Nephron (organoid): ENCODE data around the gene UBE2H.

Source experiments
- H3K27ac Mint-ChIP-seq, 3 experiments: 2 replicates each; pipeline ENCODE4 v1.8.0; 2020; ENCODE audit warnings: mixed read lengths in 3 of 3, mild to moderate bottlenecking in 2 of 3, moderate library complexity in 1 of 3
- H3K27me3 Mint-ChIP-seq: 2 replicates; pipeline ENCODE4 v1.8.0; 2021; ENCODE audit warnings: low read depth, mild to moderate bottlenecking, moderate library complexity, mixed read lengths
- H3K36me3 Mint-ChIP-seq: 2 replicates; pipeline ENCODE4 v1.8.0; 2020; ENCODE audit warnings: low read depth, mixed read lengths
- H3K4me1 Mint-ChIP-seq: 2 replicates; pipeline ENCODE4 v1.8.0; 2020; ENCODE audit warnings: mixed read lengths
- H3K4me3 Mint-ChIP-seq, 3 experiments: 2 replicates each; pipeline ENCODE4 v1.8.0; 2020; ENCODE audit warnings: mild to moderate bottlenecking in 3 of 3, mixed read lengths in 3 of 3, moderate library complexity in 2 of 3
- H3K9me3 Mint-ChIP-seq: 2 replicates; pipeline ENCODE4 v1.8.0; 2020; ENCODE audit warnings: mixed read lengths
- TF ChIP-seq, protein P1 (sequence below), 3 experiments: fragments of 200-600 bp; sonication (generic); IDR thresholded peaks; one replicate each; pipeline ENCODE4 v1.5.0; 2021; ENCODE audit warnings: antibody characterized with exemption in 3 of 3; ENCODE audit not compliant: unreplicated experiment in 3 of 3

The UBE2H gene

DNA sequence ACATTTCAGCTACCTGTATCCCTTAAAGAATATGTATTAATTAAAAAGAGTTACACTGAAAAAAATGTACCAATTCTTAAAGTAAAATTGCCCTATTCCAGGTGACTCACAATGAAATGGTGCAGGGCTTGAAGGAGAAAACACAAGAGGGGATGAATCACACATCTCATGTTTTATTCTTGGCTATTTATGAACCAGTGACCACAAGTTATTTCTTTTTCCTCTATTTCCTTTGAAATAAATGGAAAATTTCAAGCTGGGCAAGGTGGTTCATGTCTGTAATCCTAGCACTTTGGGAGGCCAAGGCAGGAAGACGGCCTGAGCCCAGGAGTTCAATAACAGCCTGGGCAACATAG is 106.8 kb downstream of the UBE2H start:
- peaks cover 16% of the 10 kb centered on the region for H3K36me3 Mint-ChIP-seq
- no peak overlapping the region for H3K4me3 Mint-ChIP-seq
- H3K4me1 Mint-ChIP-seq: peaks cover 10% of the 10 kb centered on the region
- H3K9me3 Mint-ChIP-seq: no peaks in the 10 kb centered on the region
- TF ChIP-seq, protein P1, sequence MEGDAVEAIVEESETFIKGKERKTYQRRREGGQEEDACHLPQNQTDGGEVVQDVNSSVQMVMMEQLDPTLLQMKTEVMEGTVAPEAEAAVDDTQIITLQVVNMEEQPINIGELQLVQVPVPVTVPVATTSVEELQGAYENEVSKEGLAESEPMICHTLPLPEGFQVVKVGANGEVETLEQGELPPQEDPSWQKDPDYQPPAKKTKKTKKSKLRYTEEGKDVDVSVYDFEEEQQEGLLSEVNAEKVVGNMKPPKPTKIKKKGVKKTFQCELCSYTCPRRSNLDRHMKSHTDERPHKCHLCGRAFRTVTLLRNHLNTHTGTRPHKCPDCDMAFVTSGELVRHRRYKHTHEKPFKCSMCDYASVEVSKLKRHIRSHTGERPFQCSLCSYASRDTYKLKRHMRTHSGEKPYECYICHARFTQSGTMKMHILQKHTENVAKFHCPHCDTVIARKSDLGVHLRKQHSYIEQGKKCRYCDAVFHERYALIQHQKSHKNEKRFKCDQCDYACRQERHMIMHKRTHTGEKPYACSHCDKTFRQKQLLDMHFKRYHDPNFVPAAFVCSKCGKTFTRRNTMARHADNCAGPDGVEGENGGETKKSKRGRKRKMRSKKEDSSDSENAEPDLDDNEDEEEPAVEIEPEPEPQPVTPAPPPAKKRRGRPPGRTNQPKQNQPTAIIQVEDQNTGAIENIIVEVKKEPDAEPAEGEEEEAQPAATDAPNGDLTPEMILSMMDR (IDR thresholded peaks at IDR 0.05; ENCODE audit: unreplicated experiment in 3 of 3): no peak
- H3K27me3 Mint-ChIP-seq: no peaks in the 10 kb centered on the region
- peak overlapping the region in 1 of 3 experiments; percentile 54 for H3K27ac Mint-ChIP-seq

DNA sequence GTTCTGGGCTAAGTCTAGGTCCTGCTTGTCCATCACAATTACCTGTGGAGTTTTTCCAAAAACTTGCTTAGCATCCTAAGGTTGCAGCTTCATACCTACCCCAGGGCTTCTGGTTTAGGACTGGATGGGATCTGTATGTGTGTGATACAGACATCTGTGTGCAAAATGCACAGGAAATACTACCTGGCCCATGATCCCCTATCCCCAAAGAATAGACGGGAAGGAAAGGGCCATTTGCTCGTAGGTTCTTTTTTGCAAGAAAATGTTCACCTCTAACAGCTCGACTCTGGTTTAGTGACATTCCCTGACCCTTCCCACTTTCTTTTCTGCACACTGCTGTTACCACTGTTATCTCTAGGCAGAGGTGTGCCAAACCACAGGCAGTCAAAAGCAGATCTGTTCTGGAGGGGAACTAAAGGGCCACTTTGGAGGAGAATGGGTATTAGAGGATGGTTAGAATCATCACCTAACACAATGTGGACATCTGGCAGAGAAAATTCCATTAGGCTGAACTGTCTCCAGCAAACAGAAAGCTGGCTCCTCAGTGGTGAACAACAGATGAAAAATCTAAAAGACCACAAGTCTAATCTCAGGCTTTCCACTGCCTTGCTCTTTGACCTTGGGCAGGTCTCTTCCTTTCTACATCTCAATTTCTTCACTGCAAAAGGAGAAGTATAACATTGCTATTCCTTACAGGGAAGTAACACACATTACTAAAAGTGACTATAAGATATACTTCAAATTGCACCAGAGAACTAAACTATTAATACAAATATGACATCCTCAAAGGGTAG is 107.4 kb downstream of the UBE2H start:
- Mint-ChIP-seq H3K4me1 (peaks cover 9% of the 10 kb centered on the region), H3K4me3 (no peak overlapping the region), H3K36me3 (peaks cover 16% of the 10 kb centered on the region), H3K27ac (peak overlapping the region in 1 of 3 experiments; percentile 54), H3K27me3 (no peaks in the 10 kb centered on the region), H3K9me3 (no peaks in the 10 kb centered on the region)
- TF ChIP-seq, protein P1 (IDR thresholded peaks at IDR 0.05; ENCODE audit: unreplicated experiment in 3 of 3): no peak

DNA sequence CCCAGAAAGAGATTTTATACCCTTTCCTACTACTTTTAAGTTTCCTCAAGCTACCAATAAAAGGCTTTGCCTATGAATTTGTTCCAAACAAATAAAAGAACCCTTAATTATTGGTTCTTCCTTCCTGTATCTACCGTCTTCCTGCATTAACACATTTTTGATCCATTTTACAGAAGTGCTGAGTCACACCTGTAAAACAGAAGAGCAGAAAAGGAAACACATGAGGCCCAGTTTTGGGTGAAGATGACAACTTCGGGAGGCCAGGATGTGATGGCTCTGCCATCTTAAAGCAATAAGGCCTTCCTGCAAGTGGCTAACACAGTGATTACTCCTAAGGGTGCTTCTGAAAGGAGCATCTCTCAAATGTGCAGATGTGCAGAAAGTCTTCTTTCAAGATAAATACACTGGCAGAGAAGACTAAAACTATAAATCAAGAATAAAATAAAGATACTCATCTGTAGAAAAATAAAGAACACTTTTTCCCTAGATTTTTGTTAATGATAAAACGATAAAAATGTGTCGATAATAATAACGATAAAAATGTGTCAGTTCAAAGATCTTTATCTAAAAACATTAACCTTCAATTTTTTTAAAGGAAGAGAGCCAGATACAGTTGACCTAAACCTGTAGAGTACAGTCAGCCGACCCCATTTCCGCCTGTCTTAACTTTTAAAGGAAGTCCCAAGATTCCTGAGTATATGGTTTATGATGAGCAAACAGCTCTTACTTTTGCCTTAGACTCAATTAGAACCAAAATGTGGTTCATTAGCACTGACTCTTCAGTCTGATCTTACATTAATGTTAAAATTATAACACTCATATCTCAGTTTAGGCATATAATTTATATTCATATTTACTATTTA is 108.6 kb downstream of the UBE2H start:
- no peaks in the 10 kb centered on the region for H3K27me3 Mint-ChIP-seq
- H3K27ac Mint-ChIP-seq: no peak overlapping the region
- no peak overlapping the region for H3K4me3 Mint-ChIP-seq
- H3K9me3 Mint-ChIP-seq: no peaks in the 10 kb centered on the region
- TF ChIP-seq, protein P1 (IDR thresholded peaks at IDR 0.05; ENCODE audit: unreplicated experiment in 3 of 3): no peak
- peaks cover 17% of the 10 kb centered on the region for H3K36me3 Mint-ChIP-seq
- peaks cover 9% of the 10 kb centered on the region for H3K4me1 Mint-ChIP-seq

- Mint-ChIP-seq H3K36me3 (peaks cover 20% of the 10 kb centered on the region), H3K4me3 (no peak overlapping the region), H3K4me1 (peaks cover 5% of the 10 kb centered on the region), H3K27ac (peak overlapping the region in 1 of 3 experiments; percentile 5), H3K9me3 (no peaks in the 10 kb centered on the region), H3K27me3 (no peaks in the 10 kb centered on the region)
- TF ChIP-seq, protein P1 (IDR thresholded peaks at IDR 0.05; ENCODE audit: unreplicated experiment in 3 of 3): no peak
Observed at GRCh38 chr7:129843365-129843898, 109.3 kb downstream of the UBE2H start.

DNA sequence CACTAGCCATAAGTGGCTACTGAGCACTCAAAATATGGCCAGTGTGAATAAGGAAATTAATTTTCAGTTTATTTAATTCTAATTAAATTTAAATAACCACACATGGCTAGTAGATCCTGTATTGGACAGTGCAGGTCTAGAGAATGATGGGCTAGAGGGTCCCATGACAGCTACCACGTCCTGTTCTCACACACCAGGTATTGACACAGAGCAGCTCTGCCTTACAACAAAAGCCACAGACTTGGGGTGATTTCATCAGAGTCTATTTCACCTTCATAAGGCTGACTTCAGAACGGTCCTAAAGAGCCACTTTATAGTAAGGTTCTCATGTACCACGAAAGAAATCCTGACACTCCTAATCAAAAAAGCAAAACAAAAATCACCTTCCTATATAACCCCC is 111.3 kb downstream of the UBE2H start:
- Mint-ChIP-seq H3K27me3 (no peaks in the 10 kb centered on the region), H3K9me3 (no peaks in the 10 kb centered on the region), H3K4me1 (peaks cover 5% of the 10 kb centered on the region), H3K27ac (no peak overlapping the region), H3K4me3 (no peak overlapping the region), H3K36me3 (peaks cover 21% of the 10 kb centered on the region)
- TF ChIP-seq, protein P1 (IDR thresholded peaks at IDR 0.05; ENCODE audit: unreplicated experiment in 3 of 3): no peak
